Right renal pelvis (tissue), 4 donors: ENCODE data around the gene KDM8. TPM values are rescaled to one million over a fixed set of nuclear protein-coding genes. Genes with fewer than 3 reads are reported as not detected.

Source experiments
- DNase-seq, 4 donors: peaks; one replicate each; pipeline ENCODE4 v3.0.0-alpha.2; 2013; ENCODE audit warnings: low read depth in 4 of 4, low spot score in 3 of 4, missing footprints in 1 of 4
- polyA plus RNA-seq, 4 donors: library from polyadenylated mRNA; unstranded; fragments of 120-200 nt; gene quantifications; one replicate each; pipeline ENCODE4 v1.2.1, GENCODE V29; 2013; ENCODE audit not compliant: insufficient read length in 4 of 4

KDM8 gene
- polyA plus RNA-seq, 4 donors: 7.8 to 10.1 (median 9.0) TPM

DNA sequence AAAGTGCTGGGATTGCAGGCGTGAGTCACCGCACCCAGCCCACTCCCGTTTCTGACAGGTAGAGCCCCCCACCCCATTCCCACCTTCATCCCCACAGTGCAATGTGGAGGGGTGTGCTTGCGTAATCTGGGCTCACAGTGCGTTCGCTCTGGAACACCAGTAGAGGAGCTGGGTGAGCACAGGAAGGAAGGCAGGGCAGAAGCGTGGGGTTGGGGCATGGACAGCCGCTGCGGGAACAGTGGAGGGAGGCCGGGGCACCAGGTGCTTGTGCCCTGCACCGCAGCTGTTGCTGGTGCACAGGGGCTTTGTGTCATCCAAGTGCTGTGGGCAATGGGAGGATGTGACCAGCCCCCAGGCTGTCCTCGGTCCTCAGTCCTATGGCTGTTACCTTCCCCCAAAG is 24.7 kb downstream of the KDM8 start:
- no peak for DNase-seq

DNA sequence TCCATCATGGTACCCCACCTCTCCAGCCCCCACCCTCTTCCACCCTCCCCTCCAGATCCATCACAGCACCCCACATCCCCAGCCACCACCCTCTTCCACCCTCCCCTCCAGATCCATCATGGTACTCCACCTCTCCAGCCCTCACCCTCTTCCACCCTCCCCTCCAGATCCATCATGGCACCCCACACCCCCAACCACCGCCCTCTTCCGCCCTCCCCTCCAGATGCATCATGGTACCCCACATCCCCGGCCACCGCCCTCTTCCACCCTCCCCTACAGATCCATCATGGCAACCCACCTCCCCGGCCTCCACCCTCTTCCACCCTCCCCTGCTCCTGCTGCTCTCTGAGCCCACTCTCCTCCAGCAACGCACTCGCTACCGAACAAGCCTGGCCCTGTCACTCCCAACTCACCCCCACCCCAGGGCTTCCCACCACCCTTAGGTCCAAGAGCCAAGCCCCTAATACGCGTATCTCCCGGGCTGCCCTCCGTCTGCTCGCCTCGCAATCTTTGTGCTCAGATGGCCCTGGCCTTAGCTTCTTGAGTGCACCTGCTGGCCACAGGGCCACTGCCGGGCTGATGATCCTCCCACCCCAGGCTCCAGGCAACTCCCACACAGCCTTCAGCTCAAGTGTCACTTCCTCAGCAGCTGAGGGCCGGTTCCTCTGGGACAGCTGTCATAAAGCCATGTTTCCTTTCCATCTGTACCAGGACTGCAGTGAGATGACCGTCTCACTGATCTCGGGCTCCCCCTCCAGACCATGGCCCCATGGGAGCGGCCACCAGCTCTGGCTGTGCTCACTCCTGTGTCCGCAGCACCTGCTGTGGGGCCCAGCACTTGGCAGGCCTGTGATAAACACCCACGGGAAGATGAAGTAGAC is 25.5 kb downstream of the KDM8 start:
- DNase-seq: no peak

GRCh38 chr16:27229891-27230470 is 26.7 kb downstream of the KDM8 start:
- DNase-seq: no peak

GRCh38 chr16:27230562-27231001 is 27.3 kb downstream of the KDM8 start:
- DNase-seq: no peak

GRCh38 chr16:27231692-27232060 is 28.4 kb downstream of the KDM8 start:
- DNase-seq: no peak

- no peak for DNase-seq
Measured at GRCh38 chr16:27232061-27232900, 29.0 kb downstream of the KDM8 start.

DNA sequence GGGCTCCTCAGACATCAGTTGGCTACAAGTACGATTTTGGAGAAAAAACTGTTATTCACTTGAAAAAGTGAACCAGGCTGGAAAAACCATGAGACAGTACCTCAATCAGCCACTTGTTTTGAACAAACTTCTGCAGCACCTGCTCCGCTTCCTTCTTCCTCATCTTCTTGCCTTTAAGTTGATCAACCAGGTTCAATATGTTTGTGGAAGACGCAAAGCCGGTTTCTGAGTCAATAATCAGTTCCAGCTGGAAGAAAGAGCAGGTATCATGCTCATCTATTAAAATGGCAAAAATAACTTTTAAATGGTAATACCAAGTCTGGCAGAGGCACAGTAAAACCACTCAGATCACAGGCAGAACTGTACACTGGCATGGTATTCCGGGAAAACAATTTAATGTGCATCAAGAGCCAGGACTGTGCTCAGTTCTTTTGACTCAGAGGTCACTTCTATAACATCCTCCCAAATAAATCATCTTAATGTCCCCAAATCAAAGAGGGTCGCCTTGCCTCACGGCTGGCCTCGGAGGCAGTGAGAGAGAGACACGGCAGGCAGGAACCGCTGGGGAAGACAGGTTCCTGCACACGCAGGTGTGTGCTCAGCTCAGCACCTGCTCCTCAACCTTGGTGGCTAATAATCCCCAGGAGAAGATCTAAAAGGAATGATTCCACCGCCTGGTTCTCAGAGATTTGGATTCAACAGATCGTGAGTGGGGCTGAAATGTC is 29.7 kb downstream of the KDM8 start:
- no peak for DNase-seq

GRCh38 chr16:27233731-27234130 is 30.4 kb downstream of the KDM8 start:
- no peak for DNase-seq

GRCh38 chr16:27234171-27234570 is 30.8 kb downstream of the KDM8 start:
- DNase-seq: no peak

DNA sequence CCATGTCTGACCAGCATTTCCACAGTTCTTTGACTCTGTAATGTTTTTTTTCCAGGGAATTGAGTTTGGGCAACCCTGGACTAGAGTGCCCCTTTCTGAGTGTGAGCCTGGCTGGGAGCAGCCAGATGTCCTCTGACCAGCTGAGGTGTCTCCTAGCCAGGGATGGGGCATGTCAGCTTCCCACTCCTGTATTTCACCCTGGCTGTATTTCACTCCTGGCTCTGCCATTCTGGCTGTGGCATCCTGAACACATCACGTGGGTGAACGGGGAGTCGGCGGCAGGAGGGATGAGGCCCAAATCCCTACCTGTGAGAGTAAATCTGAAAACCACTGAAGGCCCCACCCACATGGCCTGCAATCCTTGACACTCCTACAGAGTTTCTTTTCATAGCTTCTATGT is 31.3 kb downstream of the KDM8 start:
- no peak for DNase-seq

DNA sequence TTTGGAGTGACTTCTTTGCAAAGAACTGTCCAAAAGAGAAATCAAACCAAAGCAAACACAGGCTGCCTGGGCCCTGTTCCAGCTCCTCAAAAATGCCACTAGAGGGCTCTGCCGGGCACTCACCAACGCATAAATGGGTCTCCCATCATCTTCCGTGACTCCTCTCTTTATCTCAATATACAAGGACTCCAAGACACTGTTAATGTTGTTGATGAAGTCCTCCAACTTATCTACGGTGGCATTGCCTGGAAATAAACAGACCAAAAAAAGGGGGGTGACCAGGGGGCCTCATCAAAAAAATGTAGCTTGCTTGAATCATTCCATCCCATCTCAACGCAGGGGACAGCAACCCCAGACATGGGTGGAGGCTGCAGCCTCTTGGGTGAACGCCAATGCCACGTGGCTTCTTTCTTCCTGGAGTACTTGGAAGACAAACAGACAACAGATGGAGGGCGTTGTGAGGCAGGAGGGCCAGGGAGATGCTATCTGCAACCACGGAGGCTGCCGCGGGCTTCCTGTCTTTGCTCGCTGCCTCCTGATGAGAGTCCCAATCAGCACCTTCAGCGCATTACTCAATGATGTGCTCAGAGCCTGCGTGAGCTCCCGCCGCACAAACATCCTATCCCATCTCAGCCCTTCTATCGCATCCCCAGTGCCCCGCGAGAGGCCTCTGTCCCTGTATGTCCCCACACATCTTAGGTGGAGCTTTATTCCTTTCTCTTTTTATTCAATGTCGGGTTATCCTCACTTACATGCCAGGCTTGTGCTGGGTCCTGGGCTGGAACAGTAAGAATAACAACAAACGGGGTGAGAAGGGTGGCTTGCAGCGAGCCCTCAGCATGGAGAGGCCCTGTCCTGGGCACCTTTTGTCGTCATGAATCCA is 32.0 kb downstream of the KDM8 start:
- no peak for DNase-seq

DNA sequence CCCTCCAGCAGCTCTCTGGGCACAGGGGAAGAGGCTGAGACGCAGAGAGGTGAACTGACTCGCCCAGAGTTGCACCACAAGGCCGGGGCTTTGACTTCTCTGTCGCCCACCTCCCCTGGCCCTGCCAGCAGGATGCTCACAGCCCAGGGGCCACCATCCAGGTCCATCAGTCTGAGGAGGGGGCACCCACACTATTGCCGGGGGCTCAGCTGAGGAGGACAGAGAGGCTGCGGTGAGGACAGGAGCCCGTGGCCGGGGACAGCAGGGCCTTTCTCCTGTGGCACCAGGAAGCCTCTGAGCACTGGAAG is 32.6 kb downstream of the KDM8 start:
- no peak for DNase-seq

- no peak for DNase-seq
Measured at GRCh38 chr16:27236635-27237218, 33.4 kb downstream of the KDM8 start.

DNA sequence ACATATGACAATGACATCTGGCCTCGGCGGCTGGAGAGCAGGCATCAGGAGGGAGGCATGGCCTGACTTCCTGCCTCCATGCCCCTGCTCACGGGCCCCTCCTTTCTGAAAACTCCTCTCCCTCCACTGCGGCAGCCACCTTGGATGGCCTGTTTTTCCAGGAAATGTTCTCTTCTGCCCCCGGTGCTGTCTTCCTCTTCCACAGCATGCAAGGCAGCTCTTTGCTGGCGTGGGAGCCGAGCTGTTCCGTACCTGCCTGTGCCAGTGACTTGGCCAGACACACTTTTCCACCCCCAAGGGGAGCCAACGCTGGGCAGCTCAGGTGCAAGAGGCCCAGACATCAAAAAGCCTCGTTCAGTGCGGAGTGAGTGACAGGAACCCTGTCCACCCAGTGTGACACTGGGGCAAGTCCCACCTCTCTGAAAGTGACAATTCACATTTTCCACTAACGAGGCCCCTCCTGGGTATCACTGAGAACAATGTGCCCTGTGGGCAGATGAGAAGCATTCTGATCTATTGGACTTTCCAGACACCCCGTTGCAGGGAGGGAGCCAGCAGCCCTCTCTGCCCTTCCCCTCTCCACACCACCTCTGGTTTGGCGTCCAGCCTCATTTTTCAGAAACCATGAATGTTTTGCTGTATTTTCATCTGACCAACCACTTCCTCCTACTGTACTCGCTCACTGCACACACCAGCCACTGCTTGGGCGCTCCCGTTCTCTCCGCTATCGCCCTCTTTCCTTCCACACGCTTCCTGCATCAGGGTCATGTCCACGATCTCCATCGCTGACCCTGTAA is 34.1 kb downstream of the KDM8 start:
- DNase-seq: no peak

- no peak for DNase-seq
Measured at GRCh38 chr16:27238016-27238587, 34.8 kb downstream of the KDM8 start.

DNA sequence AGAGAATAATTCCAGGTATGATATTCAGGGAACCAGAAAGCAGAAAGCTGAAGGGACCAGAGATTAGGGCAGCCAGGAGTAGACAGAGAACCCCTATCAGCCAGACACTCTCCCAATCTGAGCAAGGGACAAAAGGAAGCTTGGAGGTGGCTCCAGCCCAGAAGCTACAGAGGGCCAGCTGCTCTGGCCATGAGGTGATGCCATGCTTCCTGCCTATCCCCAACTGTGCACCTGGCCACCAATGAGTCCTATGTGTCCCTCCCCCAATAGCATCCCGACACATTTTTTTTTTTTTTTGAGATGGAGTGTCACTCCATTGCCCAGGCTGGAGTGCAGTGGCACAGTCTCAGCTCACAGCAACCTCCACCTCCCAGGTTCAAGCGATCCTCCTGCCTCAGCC is 35.3 kb downstream of the KDM8 start:
- DNase-seq: no peak

DNA sequence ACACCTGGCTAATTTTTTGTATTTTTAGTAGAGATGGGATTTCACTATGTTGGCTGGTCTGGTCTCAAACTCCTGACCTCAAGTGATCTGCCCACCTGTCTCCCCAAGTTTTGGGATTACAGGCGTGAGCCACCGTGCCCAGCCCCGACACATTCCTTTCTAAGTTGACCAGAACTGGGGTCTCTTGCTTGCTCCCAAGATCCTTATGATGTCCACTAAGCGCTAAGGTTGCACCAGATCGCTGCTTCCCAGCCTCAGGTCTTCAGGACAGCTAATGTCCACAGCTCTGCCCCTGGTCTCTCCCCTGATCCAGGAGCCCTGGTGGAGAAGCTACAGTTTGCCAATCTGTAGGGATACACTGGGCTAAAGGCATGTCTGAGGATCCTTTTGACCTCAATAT is 35.7 kb downstream of the KDM8 start:
- no peak for DNase-seq

DNA sequence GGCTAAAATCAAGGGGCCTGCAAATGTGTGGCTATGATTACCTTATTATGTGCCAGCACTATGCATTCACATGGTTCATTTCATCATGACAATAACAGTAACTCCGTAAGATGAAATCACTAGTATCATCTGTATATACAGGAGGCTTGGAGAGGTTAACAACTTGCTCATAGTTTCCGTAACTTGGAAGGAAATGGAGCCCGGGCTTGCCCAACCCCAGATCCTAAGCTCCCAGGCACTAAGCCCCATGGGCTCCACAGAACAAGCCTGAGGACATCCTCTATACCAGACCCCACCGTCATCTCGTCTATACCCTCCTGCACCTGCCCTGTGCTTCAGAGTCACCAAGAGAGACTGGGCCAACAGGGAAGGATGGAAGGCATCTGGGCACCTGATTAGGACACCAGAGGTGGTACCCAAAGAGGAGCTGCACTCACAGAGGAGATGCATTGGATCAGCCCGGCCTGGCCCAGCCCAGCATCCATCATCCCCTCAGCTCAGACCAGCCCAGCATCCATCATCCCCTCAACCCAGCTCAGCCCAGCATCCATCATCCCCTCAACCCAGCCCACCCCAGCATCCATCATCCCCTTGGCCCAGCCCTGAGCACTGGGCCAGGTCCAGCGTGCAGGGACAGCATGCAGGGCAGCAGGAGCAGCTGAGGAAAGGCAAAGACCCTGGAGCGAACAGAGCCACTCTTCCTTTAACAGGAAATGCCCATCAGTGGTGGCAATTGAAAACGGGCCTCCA is 36.8 kb downstream of the KDM8 start:
- DNase-seq: no peak
